Heart left ventricle (tissue), 13 donors: ENCODE data around the gene LSR.

Experiments used
- CTCF ChIP-seq, 12 donors: fragments of 200-600 bp; sonication (generic) in 4 of 12; IDR thresholded peaks; one replicate each; pipeline versions ENCODE4 v1.5.0 to v1.8.0; 2018 to 2022; ENCODE audit warnings: antibody characterized with exemption in 12 of 12, mild to moderate bottlenecking in 5 of 12
- POLR2A ChIP-seq, 2 donors: fragments of 450-650 bp; IDR thresholded peaks; one replicate each; pipeline ENCODE4 v1.6.1; 2017; ENCODE audit warnings: antibody characterized with exemption in 2 of 2, mild to moderate bottlenecking in 2 of 2, moderate library complexity in 2 of 2
- donor health status: ischemic (EF 13 %, LVEDD 7.1; RV severe dilation, severe dysfunction).
- donor health status: DM: no; HTN: yes; CAD: no.
- donor health status: DM: no; HTN: no; CAD: no.
- donor health status: ischemic (EF 25% LVEDD 6.9; RV normal size, moderate dysfunction).
- donor health status: ischemic (EF 25% LVEDD 5.7; RV mildly dilated, moderate dysfunction).
- donor health status: ischemic (EF 35%, LVEDD 5.7; RV mildly dilated, moderate dysfunction).
- donor health status: nonischemic (EF 11% LVEDD 7.7; RV severe dilation, severe dysfunction).
- donor health status: DM: yes; HTN: yes; CAD: no.
- donor health status: PGD.
- donor health status: ischemic (EF 29% LVEDD 5.4; RV normal size, mild dysfunction).
- donor health status: nonischemic (EF 23%, LVEDD 6.1; RV moderate dilation, normal function).

GRCh38 chr19:35271546-35271945, 22.7 kb downstream of the LSR start:
- TF ChIP-seq POLR2A (IDR thresholded peaks at IDR 0.05) = no peak
- no peak for TF ChIP-seq CTCF (IDR thresholded peaks at IDR 0.05)
